ENCODE measurements around the gene HSD17B13.

DNA sequence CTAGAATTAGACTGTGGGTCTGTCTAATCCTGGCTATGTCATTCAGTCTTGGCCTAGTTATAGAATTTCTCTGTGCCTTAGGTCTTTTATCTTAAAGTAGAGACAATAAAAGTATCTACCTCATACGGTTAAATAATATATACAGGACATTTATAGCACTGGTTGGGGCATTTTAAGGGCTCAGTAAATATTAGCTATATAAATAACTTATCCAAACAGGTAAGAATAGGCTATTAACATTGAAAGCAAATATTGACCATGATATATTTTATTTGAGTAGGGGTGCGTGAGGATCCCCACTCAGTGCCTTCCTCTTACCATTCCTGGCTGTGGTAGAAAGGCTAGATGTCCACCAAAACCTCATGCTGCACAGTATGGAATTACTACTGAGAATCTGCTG lies 47.4 kb downstream of the HSD17B13 start:
- no peak for TF ChIP-seq POLR2A (IDR thresholded peaks at IDR 0.05)
- TF ChIP-seq, protein P1, sequence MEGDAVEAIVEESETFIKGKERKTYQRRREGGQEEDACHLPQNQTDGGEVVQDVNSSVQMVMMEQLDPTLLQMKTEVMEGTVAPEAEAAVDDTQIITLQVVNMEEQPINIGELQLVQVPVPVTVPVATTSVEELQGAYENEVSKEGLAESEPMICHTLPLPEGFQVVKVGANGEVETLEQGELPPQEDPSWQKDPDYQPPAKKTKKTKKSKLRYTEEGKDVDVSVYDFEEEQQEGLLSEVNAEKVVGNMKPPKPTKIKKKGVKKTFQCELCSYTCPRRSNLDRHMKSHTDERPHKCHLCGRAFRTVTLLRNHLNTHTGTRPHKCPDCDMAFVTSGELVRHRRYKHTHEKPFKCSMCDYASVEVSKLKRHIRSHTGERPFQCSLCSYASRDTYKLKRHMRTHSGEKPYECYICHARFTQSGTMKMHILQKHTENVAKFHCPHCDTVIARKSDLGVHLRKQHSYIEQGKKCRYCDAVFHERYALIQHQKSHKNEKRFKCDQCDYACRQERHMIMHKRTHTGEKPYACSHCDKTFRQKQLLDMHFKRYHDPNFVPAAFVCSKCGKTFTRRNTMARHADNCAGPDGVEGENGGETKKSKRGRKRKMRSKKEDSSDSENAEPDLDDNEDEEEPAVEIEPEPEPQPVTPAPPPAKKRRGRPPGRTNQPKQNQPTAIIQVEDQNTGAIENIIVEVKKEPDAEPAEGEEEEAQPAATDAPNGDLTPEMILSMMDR (IDR thresholded peaks at IDR 0.05): no peak
